CD14-positive monocyte (primary cell): ENCODE data around the gene WWOX. TPM values are rescaled to one million over a fixed set of nuclear protein-coding genes. Genes with fewer than 3 reads are reported as not detected.

Experiments
- DNase-seq, 3 donors: peaks; one replicate each; pipeline ENCODE4 v3.0.0-alpha.2; 2011 to 2022
- H2AFZ ChIP-seq: 2 replicates; pipeline ENCODE4 v1.6.0; 2012; ENCODE audit warnings: mild to moderate bottlenecking, low read depth, low read length, inconsistent platforms; ENCODE audit not compliant: insufficient read depth, poor library complexity, severe bottlenecking
- H3K27ac ChIP-seq, 2 donors: 1 replicate in 1 of 2; 2 replicates in 1 of 2; pipeline ENCODE4 v1.5.1; 2012 to 2013; ENCODE audit warnings: low read length in 2 of 2, control low read depth in 1 of 2, inconsistent platforms in 1 of 2, low read depth in 1 of 2, mild to moderate bottlenecking in 1 of 2
- H3K27me3 ChIP-seq, 2 donors: one replicate each; pipeline versions ENCODE4 v1.6.0 to v1.6.1; 2011 to 2013; ENCODE audit warnings: low read length in 2 of 2; ENCODE audit not compliant: control insufficient read depth in 2 of 2, insufficient read depth in 2 of 2
- H3K36me3 ChIP-seq, 2 donors: replicated peaks in 1 of 2; 1 replicate in 1 of 2; 2 replicates in 1 of 2; pipeline versions ENCODE4 v1.5.1 to v1.6.1; 2012 to 2013; ENCODE audit warnings: low read length in 2 of 2, control low read depth in 1 of 2, inconsistent platforms in 1 of 2, mild to moderate bottlenecking in 1 of 2; ENCODE audit not compliant: insufficient read depth in 2 of 2, control insufficient read depth in 1 of 2
- H3K4me1 ChIP-seq, 2 donors: 1 replicate in 1 of 2; 2 replicates in 1 of 2; pipeline versions ENCODE4 v1.5.1 to v1.6.1; 2012 to 2013; ENCODE audit warnings: low read length in 2 of 2, control low read depth in 1 of 2, inconsistent platforms in 1 of 2, mild to moderate bottlenecking in 1 of 2, moderate library complexity in 1 of 2; ENCODE audit not compliant: insufficient read depth in 2 of 2, control insufficient read depth in 1 of 2
- H3K4me2 ChIP-seq: replicated peaks from 2 replicates; pipeline ENCODE3; 2012; ENCODE audit warnings: low read length, moderate library complexity, mild to moderate bottlenecking; ENCODE audit not compliant: poor library complexity, severe bottlenecking; ENCODE audit errors: extremely low read depth
- H3K4me3 ChIP-seq, 3 experiments: fragments of 200-600 bp in 1 of 3; sonication (generic) in 1 of 3; replicated peaks in 1 of 3; 1 replicate in 2 of 3; 2 replicates in 1 of 3; pipeline ENCODE4 v1.5.1; 2011 to 2013; ENCODE audit warnings: low read length in 3 of 3, mild to moderate bottlenecking in 3 of 3, control low read depth in 2 of 3, low read depth in 2 of 3, inconsistent platforms in 1 of 3, moderate library complexity in 1 of 3
- H3K79me2 ChIP-seq: 2 replicates; pipeline ENCODE4 v1.6.0; 2012; ENCODE audit warnings: mild to moderate bottlenecking, control low read depth, inconsistent platforms, low read length, moderate library complexity; ENCODE audit not compliant: insufficient read depth
- H3K9ac ChIP-seq: 2 replicates; pipeline ENCODE4 v1.6.0; 2017; ENCODE audit warnings: low read length, mild to moderate bottlenecking; ENCODE audit not compliant: insufficient read depth, poor library complexity, severe bottlenecking
- H3K9me3 ChIP-seq, 2 donors: replicated peaks in 1 of 2; 1 replicate in 1 of 2; 2 replicates in 1 of 2; pipeline versions ENCODE4 v1.5.1 to v1.6.1; 2012 to 2013; ENCODE audit warnings: low read length in 2 of 2, control low read depth in 1 of 2; ENCODE audit not compliant: control insufficient read depth in 1 of 2, insufficient read depth in 1 of 2
- H4K20me1 ChIP-seq: 2 replicates; pipeline ENCODE4 v1.6.0; 2012; ENCODE audit warnings: mild to moderate bottlenecking, low read length, control low read depth, moderate library complexity; ENCODE audit not compliant: insufficient read depth
- H3K27ac Mint-ChIP-seq, 7 donors: one replicate each; pipeline ENCODE4 v1.8.0; 2020; ENCODE audit warnings: mild to moderate bottlenecking in 7 of 7, mixed read lengths in 7 of 7, moderate library complexity in 6 of 7, inconsistent platforms in 2 of 7
- H3K27me3 Mint-ChIP-seq, 3 donors: one replicate each; pipeline ENCODE4 v1.8.0; 2021 to 2022; ENCODE audit warnings: low read depth in 3 of 3, mild to moderate bottlenecking in 3 of 3, mixed read lengths in 3 of 3, moderate library complexity in 3 of 3, inconsistent platforms in 1 of 3
- H3K36me3 Mint-ChIP-seq, 2 donors: one replicate each; pipeline ENCODE4 v1.8.0; 2020; ENCODE audit warnings: mixed read lengths in 2 of 2, inconsistent platforms in 1 of 2, mild to moderate bottlenecking in 1 of 2
- H3K4me1 Mint-ChIP-seq: one replicate; pipeline ENCODE4 v1.8.0; 2020; ENCODE audit warnings: mild to moderate bottlenecking, mixed read lengths
- H3K4me3 Mint-ChIP-seq, 2 donors: one replicate each; pipeline ENCODE4 v1.8.0; 2020; ENCODE audit warnings: mild to moderate bottlenecking in 2 of 2, mixed read lengths in 2 of 2, moderate library complexity in 1 of 2
- H3K9me3 Mint-ChIP-seq, 7 donors: one replicate each; pipeline ENCODE4 v1.8.0; 2020 to 2022; ENCODE audit warnings: mixed read lengths in 7 of 7, mild to moderate bottlenecking in 6 of 7, moderate library complexity in 6 of 7, inconsistent platforms in 2 of 7
- CTCF ChIP-seq: fragments of 200-600 bp; IDR thresholded peaks from one replicate; pipeline ENCODE4 v1.8.0; 2022; ENCODE audit warnings: antibody characterized with exemption, mild to moderate bottlenecking
- WGBS: methylation state at CpG from one replicate; pipeline ENCODE4 v1.1.5; 2013; ENCODE audit warnings: missing lambda C conversion rate; ENCODE audit not compliant: insufficient coverage; 5-methylcytosine and 5-hydroxymethylcytosine counted together
- intact Hi-C, 2 donors: fragments of 100-400 bp; cut with micrococcal nuclease; formaldehyde crosslinking; loops; one replicate each; pipeline versions ENCODE4 v1.15.0 to v1.15.1; 2023
- polyA plus RNA-seq, 3 donors: library from polyadenylated mRNA; depleted of rRNA in 1 of 3; unstranded in 2 of 3; stranded (reverse) in 1 of 3; fragments of 300-500 nt in 2 of 3; fragments of >200 nt in 1 of 3; fragmentation: Illumina TruSeq in 2 of 3; gene quantifications; 1 replicate in 2 of 3; 2 replicates in 1 of 3; pipeline ENCODE4 v1.2.3, GENCODE V29; 2012 to 2021

WWOX gene
- polyA plus RNA-seq, 3 donors: 4.0 to 7.0 (median 6.3) TPM

GRCh38 chr16:78200623-78201096 is 101.2 kb downstream of the WWOX start:
- peaks cover 0 to 2% (median 0%) of the 10 kb centered on the region in 3 donors for H3K27me3 Mint-ChIP-seq
- WGBS: 100% methylated on average over 2 of the region's 6 CpGs
- DNase-seq: no peak

GRCh38 chr16:78205506-78205905 is 106.1 kb downstream of the WWOX start:
- Histone ChIP-seq H3K27ac (no peak overlapping the region), H3K9me3 (no peaks in the 10 kb centered on the region), H3K27me3 (no peaks in the 10 kb centered on the region), H3K79me2 (no peaks in the 10 kb centered on the region), H4K20me1 (no peaks in the 10 kb centered on the region), H3K4me2 (no peak overlapping the region), H2AFZ (no peak overlapping the region), H3K36me3 (no peaks in the 10 kb centered on the region), H3K4me3 (no peak overlapping the region), H3K4me1 (no peaks in the 10 kb centered on the region), H3K9ac (no peak overlapping the region)
- Mint-ChIP-seq H3K27me3 (no peaks in the 10 kb centered on the region), H3K4me3 (no peak overlapping the region), H3K36me3 (no peaks in the 10 kb centered on the region), H3K4me1 (no peaks in the 10 kb centered on the region), H3K27ac (no peak overlapping the region), H3K9me3 (peaks cover 0 to 4% (median 0%) of the 10 kb centered on the region in 7 donors)
- intact Hi-C loops: no loop called here
- DNase-seq: no peak
- no peak for TF ChIP-seq CTCF
- 87% methylated on average over 3 of the region's 3 CpGs for WGBS

More at GRCh38 chr16:78200623-78201096, 101.2 kb downstream of the WWOX start:
- H3K27ac Mint-ChIP-seq: no peak overlapping the region
- H3K36me3 Mint-ChIP-seq: no peaks in the 10 kb centered on the region
- no peaks in the 10 kb centered on the region for H4K20me1 ChIP-seq
- no peak overlapping the region for H3K4me3 ChIP-seq
- no peaks in the 10 kb centered on the region for H3K9me3 ChIP-seq
- no peak overlapping the region for H2AFZ ChIP-seq
- peaks cover 0 to 4% (median 0%) of the 10 kb centered on the region in 7 donors for H3K9me3 Mint-ChIP-seq
- no peak for TF ChIP-seq CTCF
- H3K27ac ChIP-seq: no peak overlapping the region
- no peaks in the 10 kb centered on the region for H3K4me1 ChIP-seq
- H3K79me2 ChIP-seq: no peaks in the 10 kb centered on the region
- H3K4me1 Mint-ChIP-seq: no peaks in the 10 kb centered on the region
- no peak overlapping the region for H3K4me3 Mint-ChIP-seq
- H3K4me2 ChIP-seq: no peak overlapping the region
- H3K9ac ChIP-seq: no peak overlapping the region
- no peaks in the 10 kb centered on the region for H3K36me3 ChIP-seq
- intact Hi-C loops: no loop called here
- H3K27me3 ChIP-seq: no peaks in the 10 kb centered on the region
